H9 (cell line): Measurements from ENCODE around the gene UGT2A2. TPM values are rescaled to one million over a fixed set of nuclear protein-coding genes. Genes with fewer than 3 reads are reported as not detected.

Experiments used
- DNase-seq: peaks from one replicate; pipeline ENCODE4 v3.0.0-alpha.2; 2017
- H2AFZ ChIP-seq: one replicate; pipeline ENCODE4 v1.6.1; 2013; ENCODE audit warnings: mild to moderate bottlenecking, low read length, control low read depth, moderate library complexity
- H2AK5ac ChIP-seq: 2 replicates; pipeline ENCODE4 v1.6.1; 2013; ENCODE audit warnings: low read length, control low read depth, mixed read lengths; ENCODE audit not compliant: insufficient read length
- H2BK120ac ChIP-seq: one replicate; pipeline ENCODE4 v1.6.1; 2013; ENCODE audit warnings: low read depth, mild to moderate bottlenecking, low read length, control low read depth, inconsistent platforms; ENCODE audit not compliant: poor library complexity, severe bottlenecking
- H2BK12ac ChIP-seq: 2 replicates; pipeline ENCODE4 v1.6.1; 2013; ENCODE audit warnings: low read length, control low read depth, mixed read lengths, low read depth; ENCODE audit not compliant: insufficient read length
- H2BK15ac ChIP-seq: 2 replicates; pipeline ENCODE4 v1.6.1; 2013; ENCODE audit warnings: low read depth, low read length, control low read depth
- H2BK20ac ChIP-seq: one replicate; pipeline ENCODE4 v1.6.1; 2013; ENCODE audit warnings: low read depth, mild to moderate bottlenecking, low read length, control low read depth, inconsistent platforms; ENCODE audit not compliant: poor library complexity, severe bottlenecking
- H2BK5ac ChIP-seq: 2 replicates; pipeline ENCODE4 v1.6.1; 2013; ENCODE audit warnings: low read length, control low read depth, mixed read lengths; ENCODE audit not compliant: insufficient read length
- H3K14ac ChIP-seq: 2 replicates; pipeline ENCODE4 v1.6.1; 2013; ENCODE audit warnings: low read length, control low read depth; ENCODE audit not compliant: insufficient read depth
- H3K18ac ChIP-seq: 2 replicates; pipeline ENCODE4 v1.6.1; 2013; ENCODE audit warnings: low read depth, mild to moderate bottlenecking, mixed read lengths, low read length, control low read depth; ENCODE audit not compliant: insufficient read length
- H3K23ac ChIP-seq: 2 replicates; pipeline ENCODE4 v1.6.1; 2013; ENCODE audit warnings: low read length, control low read depth, mixed read lengths, low read depth; ENCODE audit not compliant: insufficient read length
- H3K23me2 ChIP-seq: 2 replicates; pipeline ENCODE4 v1.6.1; 2013; ENCODE audit warnings: low read depth, mild to moderate bottlenecking, mixed read lengths, low read length, control low read depth; ENCODE audit not compliant: insufficient read length, poor library complexity, severe bottlenecking
- H3K27ac ChIP-seq: 2 replicates; pipeline ENCODE4 v1.5.1; 2013; ENCODE audit warnings: low read length, control low read depth, mixed read lengths, low read depth; ENCODE audit not compliant: insufficient read length
- H3K27me3 ChIP-seq: 2 replicates; pipeline ENCODE4 v1.6.1; 2013; ENCODE audit warnings: low read length, control low read depth, inconsistent platforms; ENCODE audit not compliant: insufficient read depth
- H3K4ac ChIP-seq: 2 replicates; pipeline ENCODE4 v1.6.1; 2013; ENCODE audit warnings: low read depth, mild to moderate bottlenecking, control low read depth, inconsistent platforms, low read length, moderate library complexity
- H3K4me1 ChIP-seq: 2 replicates; pipeline ENCODE4 v1.6.1; 2013; ENCODE audit warnings: low read length, control low read depth, inconsistent platforms; ENCODE audit not compliant: insufficient read depth
- H3K4me2 ChIP-seq: 2 replicates; pipeline ENCODE4 v1.6.1; 2013; ENCODE audit warnings: low read length, control low read depth, mixed read lengths; ENCODE audit not compliant: insufficient read length, insufficient read depth
- H3K56ac ChIP-seq: 2 replicates; pipeline ENCODE4 v1.6.1; 2013; ENCODE audit warnings: low read depth, mild to moderate bottlenecking, mixed read lengths, low read length, control low read depth; ENCODE audit not compliant: insufficient read length
- H3K79me1 ChIP-seq: 2 replicates; pipeline ENCODE4 v1.6.1; 2013; ENCODE audit warnings: low read depth, mild to moderate bottlenecking, moderate library complexity, low read length, control low read depth, inconsistent platforms; ENCODE audit not compliant: insufficient read depth, poor library complexity, severe bottlenecking
- H3K79me2 ChIP-seq: 2 replicates; pipeline ENCODE4 v1.6.1; 2013; ENCODE audit warnings: low read length, control low read depth, inconsistent platforms; ENCODE audit not compliant: insufficient read depth
- H3K9ac ChIP-seq: 2 replicates; pipeline ENCODE4 v1.6.1; 2013; ENCODE audit warnings: low read length, control low read depth, mixed read lengths; ENCODE audit not compliant: insufficient read length; ENCODE audit errors: extremely low read depth
- H3K9me3 ChIP-seq: one replicate; pipeline ENCODE4 v1.6.1; 2013; ENCODE audit warnings: low read depth, low read length, inconsistent platforms; ENCODE audit not compliant: control insufficient read depth
- H3T11ph ChIP-seq: one replicate; pipeline ENCODE4 v1.6.1; 2013; ENCODE audit warnings: mild to moderate bottlenecking, low read length, control low read depth, inconsistent platforms
- H4K20me1 ChIP-seq: one replicate; pipeline ENCODE4 v1.6.1; 2013; ENCODE audit not compliant: control insufficient read depth, insufficient read length, insufficient read depth
- H4K5ac ChIP-seq: 2 replicates; pipeline ENCODE4 v1.6.1; 2013; ENCODE audit warnings: low read depth, mild to moderate bottlenecking, mixed read lengths, low read length, control low read depth; ENCODE audit not compliant: insufficient read length
- H4K8ac ChIP-seq: replicated peaks from 2 replicates; pipeline ENCODE4 v1.6.1; 2013; ENCODE audit warnings: low read length, control low read depth, mixed read lengths, low read depth; ENCODE audit not compliant: insufficient read length
- H4K91ac ChIP-seq: 2 replicates; pipeline ENCODE4 v1.6.1; 2013; ENCODE audit warnings: low read depth, mild to moderate bottlenecking, moderate library complexity, mixed read lengths, low read length, control low read depth; ENCODE audit not compliant: insufficient read length
- H3K27ac Mint-ChIP-seq, 3 experiments: 2 replicates in 2 of 3; 3 replicates in 1 of 3; pipeline ENCODE4 v1.8.0; 2020 to 2021; ENCODE audit warnings: mixed read lengths in 3 of 3, mild to moderate bottlenecking in 1 of 3, moderate library complexity in 1 of 3
- H3K27me3 Mint-ChIP-seq: 2 replicates; pipeline ENCODE4 v1.8.0; 2021; ENCODE audit warnings: low read depth, mild to moderate bottlenecking, moderate library complexity, mixed read lengths
- H3K36me3 Mint-ChIP-seq, 3 experiments: 2 replicates in 2 of 3; 3 replicates in 1 of 3; pipeline ENCODE4 v1.8.0; 2020 to 2021; ENCODE audit warnings: low read depth in 3 of 3, mixed read lengths in 3 of 3; ENCODE audit not compliant: insufficient read depth in 1 of 3
- H3K4me1 Mint-ChIP-seq, 2 experiments: 2 replicates each; pipeline ENCODE4 v1.8.0; 2020; ENCODE audit warnings: mixed read lengths in 2 of 2
- H3K4me3 Mint-ChIP-seq, 2 experiments: 2 replicates in 1 of 2; 3 replicates in 1 of 2; pipeline ENCODE4 v1.8.0; 2020 to 2021; ENCODE audit warnings: mild to moderate bottlenecking in 2 of 2, mixed read lengths in 2 of 2, moderate library complexity in 1 of 2
- H3K9me3 Mint-ChIP-seq, 2 experiments: 2 replicates in 1 of 2; 3 replicates in 1 of 2; pipeline ENCODE4 v1.8.0; 2020; ENCODE audit warnings: mild to moderate bottlenecking in 2 of 2, mixed read lengths in 2 of 2, moderate library complexity in 1 of 2
- CTCF ChIP-seq: fragments of 200-600 bp; sonication (generic); conservative IDR thresholded peaks from 3 replicates; pipeline ENCODE4 v1.8.0; 2021; ENCODE audit warnings: antibody characterized with exemption, mild to moderate bottlenecking
- WGBS: extraction: QIAGEN DNeasy Blood & Tissue Kit; methylation state at CpG from one replicate; pipeline ENCODE4 v1.1.7; 2013; ENCODE audit warnings: missing lambda C conversion rate, low lambda C conversion rate, mixed read lengths; ENCODE audit not compliant: insufficient read length; ENCODE audit errors: extremely low coverage; 5-methylcytosine and 5-hydroxymethylcytosine counted together
- total RNA-seq: library from RNA; stranded (reverse); gene quantifications from 2 replicates; pipeline ENCODE4 v1.2.1, GENCODE V29; 2021

Gene UGT2A2
- total RNA-seq, 1 experiment from 2014 or later, result not detected

DNA sequence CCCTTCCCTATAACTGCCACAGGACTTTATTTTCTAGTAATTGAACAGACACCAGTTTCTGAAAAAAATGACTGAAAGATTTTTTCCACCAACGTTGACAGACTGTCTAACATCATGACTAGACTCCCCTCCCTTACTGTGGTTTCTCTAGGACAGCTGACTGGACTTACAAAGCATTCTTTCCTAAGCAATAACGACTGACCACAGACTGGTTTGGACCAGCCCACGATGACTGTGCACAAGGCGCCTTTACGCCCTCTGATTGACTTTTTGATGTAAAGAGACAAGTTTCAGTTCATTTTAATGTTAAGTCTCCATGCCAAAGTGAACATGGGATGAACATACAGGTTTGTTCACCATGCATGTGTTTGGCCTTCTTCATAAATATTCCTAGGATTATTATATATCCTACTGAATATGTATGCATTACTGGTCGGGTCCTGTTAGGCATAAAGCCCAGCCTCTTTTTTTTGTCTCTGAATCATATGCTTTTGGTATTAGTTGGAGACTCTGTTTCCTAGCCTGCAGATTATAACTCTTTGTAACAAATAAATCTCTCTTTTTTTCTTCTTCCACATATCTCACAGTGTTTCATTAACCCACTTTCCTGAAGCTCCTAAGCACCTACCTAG lies 93.2 kb downstream of the UGT2A2 start:
- Mint-ChIP-seq H3K27me3 (no peaks in the 10 kb centered on the region), H3K27ac (no peak overlapping the region; a peak in 1 of 7 replicates), H3K4me1 (no peaks in the 10 kb centered on the region), H3K36me3 (no peaks in the 10 kb centered on the region), H3K9me3 (no peaks in the 10 kb centered on the region), H3K4me3 (no peak overlapping the region)
- Histone ChIP-seq H3K18ac (no peak overlapping the region), H4K91ac (no peak overlapping the region), H3T11ph (no peak overlapping the region), H3K27me3 (no peaks in the 10 kb centered on the region), H3K14ac (no peak overlapping the region), H2AFZ (no peak overlapping the region), H3K23ac (no peak overlapping the region), H4K8ac (no peak overlapping the region), H2BK15ac (no peak overlapping the region), H3K79me1 (no peaks in the 10 kb centered on the region), H3K4ac (no peak overlapping the region), H4K20me1 (no peaks in the 10 kb centered on the region), H2BK12ac (no peak overlapping the region), H3K4me2 (no peak overlapping the region), H3K27ac (no peak overlapping the region), H3K79me2 (no peaks in the 10 kb centered on the region), H2AK5ac (no peak overlapping the region), H3K9me3 (no peaks in the 10 kb centered on the region), H3K4me1 (no peaks in the 10 kb centered on the region), H2BK20ac (no peak overlapping the region), H2BK120ac (no peak overlapping the region), H3K9ac (no peak overlapping the region), H3K56ac (no peak overlapping the region), H4K5ac (no peak overlapping the region), H2BK5ac (no peak overlapping the region), H3K23me2 (no peaks in the 10 kb centered on the region)
- no CpG with 5 or more reads among the region's 6 CpGs for WGBS
- TF ChIP-seq CTCF, result no peak
- DNase-seq, result no peak

Other genes with a start within 250 kb of the UGT2A2 start
- gene UGT2B4, start 143.7 kb downstream of the UGT2A2 start, total RNA-seq, result 0.24 TPM in 1 of 2 replicates, not detected in the other
- gene UGT2A1, start 13.6 kb upstream of the UGT2A2 start, total RNA-seq, result 0.26 TPM in 1 of 2 replicates, not detected in the other
- gene SULT1B1, start 121.0 kb upstream of the UGT2A2 start, total RNA-seq, result not detected in 2 replicates
- gene SULT1E1, start 220.5 kb upstream of the UGT2A2 start, total RNA-seq, result not detected in 2 replicates